Activated T-helper 1 cell treated with anti-CD3 and anti-CD28 coated beads, Interleukin-2, amount 50 U/mL, for 16 hours (primary cell): ENCODE results near the gene DOCK3.

Source experiments
- DNase-seq, 2 donors: peaks; one replicate each; pipeline ENCODE4 v3.0.0-alpha.2; 2020; ENCODE audit warnings: low read depth in 1 of 2, low spot score in 1 of 2

Gene DOCK3, protein sequence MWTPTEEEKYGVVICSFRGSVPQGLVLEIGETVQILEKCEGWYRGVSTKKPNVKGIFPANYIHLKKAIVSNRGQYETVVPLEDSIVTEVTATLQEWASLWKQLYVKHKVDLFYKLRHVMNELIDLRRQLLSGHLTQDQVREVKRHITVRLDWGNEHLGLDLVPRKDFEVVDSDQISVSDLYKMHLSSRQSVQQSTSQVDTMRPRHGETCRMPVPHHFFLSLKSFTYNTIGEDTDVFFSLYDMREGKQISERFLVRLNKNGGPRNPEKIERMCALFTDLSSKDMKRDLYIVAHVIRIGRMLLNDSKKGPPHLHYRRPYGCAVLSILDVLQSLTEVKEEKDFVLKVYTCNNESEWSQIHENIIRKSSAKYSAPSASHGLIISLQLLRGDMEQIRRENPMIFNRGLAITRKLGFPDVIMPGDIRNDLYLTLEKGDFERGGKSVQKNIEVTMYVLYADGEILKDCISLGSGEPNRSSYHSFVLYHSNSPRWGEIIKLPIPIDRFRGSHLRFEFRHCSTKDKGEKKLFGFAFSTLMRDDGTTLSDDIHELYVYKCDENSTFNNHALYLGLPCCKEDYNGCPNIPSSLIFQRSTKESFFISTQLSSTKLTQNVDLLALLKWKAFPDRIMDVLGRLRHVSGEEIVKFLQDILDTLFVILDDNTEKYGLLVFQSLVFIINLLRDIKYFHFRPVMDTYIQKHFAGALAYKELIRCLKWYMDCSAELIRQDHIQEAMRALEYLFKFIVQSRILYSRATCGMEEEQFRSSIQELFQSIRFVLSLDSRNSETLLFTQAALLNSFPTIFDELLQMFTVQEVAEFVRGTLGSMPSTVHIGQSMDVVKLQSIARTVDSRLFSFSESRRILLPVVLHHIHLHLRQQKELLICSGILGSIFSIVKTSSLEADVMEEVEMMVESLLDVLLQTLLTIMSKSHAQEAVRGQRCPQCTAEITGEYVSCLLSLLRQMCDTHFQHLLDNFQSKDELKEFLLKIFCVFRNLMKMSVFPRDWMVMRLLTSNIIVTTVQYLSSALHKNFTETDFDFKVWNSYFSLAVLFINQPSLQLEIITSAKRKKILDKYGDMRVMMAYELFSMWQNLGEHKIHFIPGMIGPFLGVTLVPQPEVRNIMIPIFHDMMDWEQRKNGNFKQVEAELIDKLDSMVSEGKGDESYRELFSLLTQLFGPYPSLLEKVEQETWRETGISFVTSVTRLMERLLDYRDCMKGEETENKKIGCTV (N-terminal part only)

DNA sequence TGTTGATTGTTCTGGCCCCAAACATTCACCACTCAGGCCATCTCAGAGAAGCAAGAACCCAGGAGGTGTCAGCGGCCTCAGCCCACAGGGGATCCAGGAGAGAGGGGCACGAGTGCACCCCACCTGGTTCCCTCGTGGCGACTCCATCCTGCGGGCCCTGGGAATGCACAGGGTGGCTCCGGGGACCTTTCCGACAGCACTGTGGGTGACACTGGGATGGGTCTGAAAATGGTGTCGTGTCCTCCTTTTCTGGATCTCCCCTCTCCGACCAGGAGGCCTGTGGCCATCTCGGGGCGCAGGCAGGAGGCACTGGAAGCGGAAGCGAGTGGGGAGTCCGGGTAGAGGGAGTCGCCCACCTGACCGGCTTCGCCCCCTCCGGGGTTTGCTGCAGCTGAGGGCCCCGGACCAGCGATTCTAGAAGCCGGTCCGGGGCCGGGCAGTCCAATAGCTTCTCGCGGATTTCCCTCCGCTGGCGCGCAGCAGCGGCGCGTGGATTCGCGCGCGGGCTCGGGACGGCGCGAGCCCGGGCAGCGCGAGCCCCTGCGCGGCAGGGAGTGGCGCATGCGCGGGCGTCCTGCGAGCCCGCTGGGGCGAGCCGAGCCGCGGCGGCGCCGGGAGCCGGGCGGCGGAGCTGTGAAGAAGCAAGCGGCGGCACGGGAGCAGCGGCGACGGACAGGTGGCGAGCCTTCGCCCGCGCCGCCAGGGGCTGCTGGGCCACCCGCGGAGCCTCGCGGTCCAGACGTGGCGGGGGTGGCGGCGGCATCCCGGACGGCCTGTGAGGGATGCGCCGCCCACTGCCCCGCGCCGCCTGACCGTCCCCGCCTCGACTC, at the start of gene DOCK3:
Gene DOCK3 (plus strand): TSS at position 579 of the 830 bp plus-strand sequence. CDS start 337 bp downstream, outside the sequence.
- peak; percentile 34 to 42 for DNase-seq

DNA sequence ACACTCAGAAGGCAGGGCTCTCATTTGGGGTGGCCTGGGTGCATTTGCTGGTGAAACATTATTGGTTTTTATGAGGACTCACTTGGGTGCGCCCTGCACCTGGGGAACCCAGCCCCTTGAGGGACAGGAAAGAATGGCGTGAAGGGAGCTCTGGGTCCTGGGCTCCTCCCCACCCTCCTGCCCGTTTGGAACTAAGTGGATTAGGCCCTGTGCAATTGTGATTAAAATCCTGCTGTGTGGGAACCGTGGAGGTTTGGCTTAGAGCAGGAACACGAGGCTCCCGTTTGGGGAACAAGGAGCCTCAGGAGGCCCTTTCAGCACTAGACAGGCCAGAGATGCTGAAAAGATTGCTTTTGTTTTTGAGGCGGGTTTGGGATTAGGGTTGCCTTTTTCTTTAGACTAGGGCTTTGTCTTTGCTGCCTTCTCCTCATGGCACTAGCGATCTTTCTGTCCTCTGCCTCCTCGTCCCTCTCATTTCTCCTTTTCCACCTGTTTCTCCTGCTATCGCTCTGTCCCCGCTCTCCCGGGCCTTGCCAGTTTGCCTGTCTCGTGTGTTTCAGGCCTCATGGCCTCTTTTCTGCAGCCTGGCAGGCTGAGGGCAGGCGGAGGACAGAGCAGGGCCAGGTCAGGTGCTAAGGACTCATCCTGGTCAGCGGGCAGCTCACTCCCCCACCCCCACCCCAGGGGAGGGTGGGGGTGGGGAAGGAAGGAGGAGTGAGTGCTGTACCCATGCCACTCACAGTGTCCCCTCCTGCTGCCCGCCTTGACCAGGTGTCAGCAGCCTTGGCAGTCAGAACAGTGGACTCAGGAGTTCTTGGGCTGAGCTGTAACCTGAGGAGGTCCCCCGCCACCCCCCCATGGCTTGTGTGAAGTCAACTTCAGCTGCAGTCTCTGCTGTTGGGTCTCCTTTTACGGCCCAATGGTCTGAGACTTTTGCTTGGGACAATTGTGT, 49.2 kb upstream of the DOCK3 start:
- no peak for DNase-seq

DNA sequence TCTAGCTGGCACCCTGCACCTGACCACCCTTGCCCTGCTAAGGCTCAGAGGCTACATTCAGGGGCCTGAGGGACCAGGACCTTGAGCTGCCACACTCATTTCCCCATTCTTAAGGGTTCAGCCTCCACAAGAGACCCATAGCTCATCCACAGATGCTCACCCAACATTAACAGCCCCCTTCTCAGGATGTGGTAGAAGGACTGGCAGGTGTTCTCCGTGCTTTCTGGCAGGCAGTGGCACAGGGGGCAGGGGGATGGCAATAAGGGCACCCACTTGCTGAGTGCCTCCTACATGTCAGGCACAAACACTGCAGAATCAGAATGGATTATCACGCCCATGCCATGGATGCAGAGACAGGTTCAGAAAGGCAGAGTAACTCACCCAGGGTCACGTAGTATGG, 48.3 kb upstream of the DOCK3 start:
- DNase-seq, result no peak

DNA sequence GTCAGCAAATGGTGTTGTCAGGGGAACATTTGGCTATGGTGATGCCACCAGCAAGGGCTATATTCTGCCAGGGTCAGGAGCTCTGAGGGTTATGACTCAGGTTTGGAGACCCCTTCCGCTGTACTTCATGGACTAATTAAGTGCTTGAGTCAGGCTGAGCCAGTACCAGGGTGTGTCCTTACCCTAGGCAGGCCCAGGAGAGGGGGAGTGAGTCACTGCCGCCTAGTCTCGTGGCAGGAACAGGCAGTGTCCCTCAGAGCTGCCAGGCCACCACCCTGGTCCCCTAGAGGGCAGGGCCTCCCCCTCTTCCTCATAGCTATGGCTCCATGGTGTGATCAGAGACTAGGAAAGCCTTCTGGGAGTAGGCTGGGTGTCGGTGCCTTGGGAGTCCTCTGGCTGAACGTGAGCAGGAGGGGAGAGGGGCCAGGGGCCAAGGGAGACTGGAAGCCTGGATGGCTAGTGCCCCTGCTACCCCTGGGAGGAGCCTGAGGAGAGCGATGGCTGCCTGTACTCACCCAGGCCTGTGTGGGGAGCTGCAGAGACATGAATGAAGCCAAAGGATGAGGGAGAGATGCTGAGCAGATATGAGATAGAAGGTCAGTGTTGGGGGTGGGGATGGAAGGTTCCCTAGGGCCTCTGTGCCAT, 47.2 kb upstream of the DOCK3 start:
- DNase-seq, result no peak

DNA sequence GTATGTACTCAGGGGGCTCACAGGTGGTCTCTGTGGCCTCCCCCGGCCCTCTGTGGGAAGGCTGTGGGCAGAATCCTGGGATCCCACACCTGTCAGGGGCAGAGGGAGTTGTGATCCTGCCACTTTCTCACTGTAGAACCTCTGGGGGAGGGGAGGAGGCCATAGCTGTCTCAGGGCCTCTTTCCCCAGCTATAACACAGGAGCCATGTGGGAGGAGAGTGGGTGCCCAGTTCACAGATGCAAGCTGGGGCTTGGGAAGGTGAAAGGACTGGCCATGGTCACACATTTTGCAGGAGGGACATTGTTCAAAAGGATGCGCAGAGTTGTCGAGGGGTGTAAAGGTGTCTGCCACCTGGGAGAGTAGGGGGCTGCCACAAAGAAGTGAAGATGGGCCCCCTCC, 46.1 kb upstream of the DOCK3 start:
- DNase-seq, result no peak

DNA sequence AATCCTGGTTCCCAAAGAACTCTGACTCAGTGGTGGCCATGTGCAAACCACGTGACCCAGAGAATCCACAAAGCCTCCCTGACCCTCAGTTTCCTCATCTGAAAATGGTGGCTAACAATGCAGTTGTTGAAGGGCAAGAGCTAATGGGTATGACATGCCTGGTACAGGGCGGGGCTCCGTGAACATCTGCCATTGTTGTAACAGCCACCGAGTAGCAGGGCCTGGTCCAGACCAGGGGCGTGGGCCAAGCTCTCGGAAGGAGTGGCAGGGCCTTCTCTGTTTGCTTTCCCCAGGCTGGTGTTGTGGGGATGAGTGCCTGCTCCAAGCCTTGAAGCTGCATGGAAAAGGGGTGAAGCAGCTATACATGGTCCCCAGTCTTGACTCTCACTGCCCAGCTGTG, 44.3 kb upstream of the DOCK3 start:
- DNase-seq, result no peak

DNA sequence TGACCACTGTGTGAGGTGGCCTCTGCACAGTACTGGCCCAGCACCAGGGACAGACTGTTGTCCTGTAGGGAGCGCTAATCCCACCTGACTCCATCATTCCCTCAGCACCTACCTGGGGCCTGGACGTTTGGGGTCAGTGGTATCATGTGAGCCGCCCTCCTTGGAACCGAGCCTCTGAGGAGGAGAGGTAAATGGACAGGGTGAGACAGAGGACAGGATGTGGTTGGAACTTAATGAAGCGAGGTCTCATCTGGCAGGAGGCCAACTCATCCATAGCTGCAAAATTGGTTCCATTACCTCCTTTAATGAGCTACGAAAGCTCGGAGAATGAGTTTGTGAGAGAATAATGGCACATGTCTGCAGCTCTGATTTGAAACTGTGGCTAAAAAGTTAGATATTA, 43.9 kb upstream of the DOCK3 start:
- no peak for DNase-seq

DNA sequence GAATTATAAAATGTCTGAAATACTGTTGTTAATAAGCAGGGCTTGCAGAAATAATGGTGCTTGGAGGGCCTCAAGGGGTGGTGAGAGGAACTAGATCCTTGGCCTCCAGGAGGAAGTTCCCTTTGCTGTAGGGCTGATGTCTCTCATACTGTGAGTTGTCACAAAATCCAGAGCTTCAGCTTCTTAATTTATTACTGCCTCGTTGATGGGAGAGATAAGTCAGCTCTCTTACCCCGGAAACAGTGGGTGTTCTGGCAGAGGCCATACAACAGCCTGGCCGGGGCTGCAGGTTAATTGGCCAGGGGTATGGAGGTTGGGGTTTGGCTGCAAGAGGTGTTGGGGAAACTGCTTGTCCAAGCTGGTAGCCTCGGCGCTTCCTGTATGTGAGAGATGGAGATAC, 42.3 kb upstream of the DOCK3 start:
- no peak for DNase-seq

DNA sequence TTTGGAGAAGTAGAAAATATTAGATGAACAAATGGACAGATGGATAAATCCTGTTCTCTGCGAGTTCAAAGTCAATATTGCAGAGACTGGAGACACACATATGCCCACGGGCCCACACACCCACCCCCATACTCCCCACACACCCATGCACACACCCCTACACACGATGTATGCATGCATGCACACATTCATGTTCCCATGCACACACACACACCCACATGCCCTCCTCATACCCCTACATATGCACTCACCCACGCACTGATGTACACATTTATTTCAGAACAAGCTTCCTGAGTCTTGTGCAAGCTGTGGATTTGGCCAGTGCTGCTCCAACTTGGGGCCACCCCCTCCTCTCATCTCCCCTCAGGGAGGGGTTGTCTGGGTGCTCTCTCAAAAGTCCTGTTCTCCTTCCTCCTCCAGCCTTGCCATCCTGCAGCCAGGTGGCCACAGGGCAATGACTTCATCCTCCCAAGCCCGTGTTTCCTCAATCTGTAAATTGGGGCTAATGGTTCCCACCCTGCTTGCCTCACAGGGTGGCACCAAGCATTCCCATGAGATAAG, 41.4 kb upstream of the DOCK3 start:
- DNase-seq, result no peak

DNA sequence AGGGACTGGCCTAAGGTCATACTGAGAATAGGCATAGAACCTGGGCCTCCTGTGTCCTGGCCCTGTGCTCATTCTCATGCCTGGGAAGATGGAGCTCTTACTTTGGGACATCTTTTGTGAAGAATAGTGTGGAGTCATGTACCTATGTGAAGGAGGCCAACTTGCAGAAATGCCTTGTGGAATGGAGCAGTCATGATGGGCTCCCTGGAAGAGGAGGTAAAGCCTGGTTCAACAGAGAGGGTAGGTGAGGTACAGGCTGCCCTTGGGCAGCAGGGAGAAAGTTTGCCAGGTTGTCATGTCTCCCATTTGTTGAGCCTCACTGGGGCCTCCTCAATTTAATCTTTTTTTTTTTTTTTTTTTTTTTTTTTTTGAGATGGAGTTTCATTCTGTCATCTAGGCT, 39.7 kb upstream of the DOCK3 start:
- no peak for DNase-seq

DNA sequence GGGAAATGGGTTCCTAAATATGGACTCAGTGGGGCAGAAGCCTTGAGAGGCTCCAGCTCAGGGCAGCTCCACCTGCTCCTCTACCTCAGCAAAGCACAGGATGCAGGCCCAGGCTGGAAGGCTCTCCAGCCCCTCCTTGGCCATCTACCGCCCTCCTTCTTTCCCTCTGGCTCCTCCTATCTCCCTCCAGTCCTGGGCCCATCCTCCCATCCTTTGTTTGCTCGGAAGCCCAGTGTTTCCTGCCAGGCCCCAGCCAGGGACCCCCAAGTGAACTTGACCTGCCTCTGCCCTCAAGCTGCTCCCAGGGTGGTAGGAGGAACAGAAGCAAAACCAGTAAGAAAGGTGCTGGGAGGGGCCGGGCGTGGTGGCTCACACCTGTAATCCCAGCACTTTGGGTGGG, 37.7 kb upstream of the DOCK3 start:
- no peak for DNase-seq

DNA sequence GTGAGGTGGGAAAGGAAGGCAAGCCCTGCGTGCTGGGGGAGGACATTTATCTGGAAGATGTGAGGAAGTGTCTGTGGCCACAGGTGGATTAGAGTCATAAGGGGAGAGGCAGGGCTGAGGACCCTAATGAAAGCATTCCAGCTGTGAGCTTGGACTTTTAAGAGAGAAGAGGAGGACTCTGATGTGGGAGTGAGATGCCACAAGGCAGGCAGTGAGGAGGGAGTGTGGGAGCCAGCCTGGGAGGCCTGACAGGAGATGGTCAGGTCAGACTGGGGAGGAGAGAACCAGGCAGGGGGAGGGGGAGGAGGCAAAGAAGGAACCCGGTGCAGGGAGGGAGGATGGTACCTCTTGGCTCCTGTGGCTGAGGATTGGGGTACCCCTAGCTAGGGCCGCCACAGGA, 36.8 kb upstream of the DOCK3 start:
- no peak for DNase-seq

DNA sequence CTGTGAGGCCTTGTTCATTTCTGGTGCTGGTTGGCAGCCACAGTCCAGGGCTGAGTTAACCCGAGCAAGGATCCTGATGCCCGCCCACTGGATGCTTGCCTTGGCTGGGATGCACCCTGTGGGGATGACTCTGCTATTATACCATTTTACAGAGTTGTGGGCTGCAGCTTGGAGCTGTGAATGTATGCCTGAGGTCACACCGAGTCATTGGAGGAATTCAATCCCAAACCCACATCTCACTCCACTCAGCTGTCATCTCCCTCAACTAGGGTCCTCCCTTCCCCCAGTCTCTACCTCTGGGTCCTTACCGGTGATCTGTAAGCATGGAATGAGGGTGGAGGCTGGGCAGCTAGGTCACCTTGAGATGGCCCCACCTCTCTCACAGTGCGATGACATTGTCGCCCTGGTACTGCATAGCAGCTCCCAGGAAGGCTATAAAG, 35.7 kb upstream of the DOCK3 start:
- no peak for DNase-seq

DNA sequence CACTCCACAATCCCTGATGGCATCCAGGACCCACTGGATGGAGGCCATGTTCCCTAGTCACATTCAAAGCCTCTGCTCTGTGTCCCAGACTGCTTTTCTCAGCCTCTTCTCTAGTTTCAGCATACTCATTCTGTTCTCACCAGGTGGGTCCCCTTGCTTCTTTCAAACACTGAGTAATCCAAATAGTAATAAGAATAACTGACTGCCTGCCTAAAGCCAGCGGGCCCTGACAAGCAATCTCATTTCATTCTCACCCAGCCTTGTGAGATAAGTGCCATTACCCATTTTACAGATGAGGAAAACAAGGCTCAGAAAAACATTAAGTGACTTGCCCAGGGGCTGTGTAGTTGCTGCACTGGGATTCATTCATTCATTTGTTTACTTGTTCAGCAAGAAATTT, 32.3 kb upstream of the DOCK3 start:
- no peak for DNase-seq

DNA sequence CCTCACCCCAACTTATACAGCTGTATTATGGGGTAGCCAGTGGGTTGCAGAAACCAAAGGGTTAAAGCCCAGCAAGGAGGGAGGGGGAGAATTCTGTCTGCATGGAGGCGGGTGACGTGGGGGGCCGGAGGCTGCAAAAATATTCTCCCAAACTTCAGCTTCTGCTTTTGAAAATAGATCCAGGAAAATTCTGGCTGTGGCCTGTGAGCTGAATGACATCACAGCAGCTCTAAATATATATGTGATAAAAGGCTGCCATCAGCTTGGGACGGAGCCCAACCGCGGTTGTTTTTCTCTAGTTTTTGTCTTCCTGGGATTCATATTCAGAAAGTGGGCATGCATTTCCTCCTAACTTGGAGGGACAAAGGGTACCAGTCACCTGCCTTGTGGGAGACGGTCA, 30.2 kb upstream of the DOCK3 start:
- no peak for DNase-seq

DNA sequence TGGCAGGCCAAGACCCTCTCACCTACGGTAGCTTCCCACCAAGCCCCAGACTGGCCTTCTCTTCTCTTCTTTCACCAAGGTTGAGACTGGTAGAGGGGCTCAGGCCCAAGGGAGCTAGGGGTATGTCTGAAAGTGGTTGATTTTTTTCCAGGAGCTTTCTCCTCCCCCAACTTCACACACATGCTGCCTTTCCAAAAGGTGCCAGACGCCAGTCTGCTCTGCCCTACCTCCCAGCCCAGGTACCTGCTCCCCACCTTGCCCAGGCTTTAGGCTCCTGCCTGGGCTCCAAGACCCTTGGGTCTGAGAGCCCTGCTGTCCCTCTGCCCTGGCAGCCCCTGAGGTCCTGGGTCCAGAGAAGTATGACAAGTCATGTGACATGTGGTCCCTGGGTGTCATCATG, 29.3 kb upstream of the DOCK3 start:
- no peak for DNase-seq

DNA sequence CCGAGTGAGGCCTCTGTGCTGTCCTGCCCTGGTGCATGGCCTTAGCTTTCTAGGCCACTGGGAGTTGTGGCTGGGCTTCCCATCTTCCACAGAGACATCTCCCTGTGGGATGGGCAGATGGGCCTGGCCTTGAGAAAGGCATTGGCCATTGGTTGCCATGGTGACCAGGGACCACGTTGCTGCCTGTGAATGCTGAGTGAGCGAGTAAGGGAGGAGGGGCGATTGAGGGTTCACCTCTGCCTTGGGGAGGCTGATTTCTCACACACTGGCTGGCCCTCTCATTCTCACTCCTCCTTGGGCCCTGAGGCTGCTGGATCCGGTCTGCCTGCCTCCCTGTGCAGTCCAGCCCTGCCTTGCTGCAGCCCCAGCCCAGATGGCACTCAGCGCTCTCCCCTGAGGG, 26.4 kb upstream of the DOCK3 start:
- no peak for DNase-seq

DNA sequence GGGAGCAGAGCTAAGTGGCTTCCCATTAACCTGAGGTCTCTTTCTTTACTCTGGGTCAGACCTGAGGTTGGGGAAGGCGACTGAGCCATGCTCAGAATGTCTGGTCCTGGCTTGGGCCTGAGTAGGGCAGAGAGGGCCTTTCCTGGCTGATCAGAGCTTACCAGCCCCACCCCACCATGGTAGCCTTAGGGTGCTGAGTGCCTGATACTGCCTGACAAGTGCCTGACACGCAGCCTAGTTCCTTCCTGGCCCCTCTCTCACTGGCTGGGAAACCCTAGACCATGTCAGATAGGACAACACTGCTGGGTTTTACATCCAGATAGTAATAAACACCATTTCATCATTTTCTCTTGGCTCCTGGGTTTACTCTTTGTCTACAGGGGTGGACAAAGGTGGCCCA, 25.8 kb upstream of the DOCK3 start:
- no peak for DNase-seq

DNA sequence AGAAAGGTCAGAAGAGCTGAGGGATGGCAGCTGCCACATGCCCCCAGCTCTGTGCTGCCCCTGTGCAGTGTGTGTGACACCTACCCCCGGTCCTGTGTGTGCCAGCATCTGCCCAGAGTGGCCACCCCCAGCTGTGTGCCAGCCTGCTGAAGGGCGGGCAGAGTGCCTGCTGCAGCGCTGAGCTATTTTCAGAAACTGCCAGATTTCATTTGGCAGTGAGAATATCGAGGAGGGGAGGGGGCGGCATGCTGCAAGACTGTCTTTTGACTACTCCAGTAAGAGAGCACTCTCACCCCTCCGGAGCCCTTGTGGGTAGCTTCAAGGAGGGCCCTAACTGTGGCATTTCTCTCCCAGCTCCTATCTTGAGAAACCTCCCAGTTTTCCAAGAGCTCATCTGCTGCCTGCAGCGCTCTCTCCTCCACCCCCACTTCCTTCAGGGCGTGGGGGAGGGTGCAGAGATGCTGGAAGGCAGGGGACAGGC, 25.2 kb upstream of the DOCK3 start:
- DNase-seq, result no peak
